ENCODE results near the gene SLC4A3. TPM values are rescaled to one million over a fixed set of nuclear protein-coding genes. Genes with fewer than 3 reads are reported as not detected.
"Not testable (repeated sequence)": the region's sequence is repeated elsewhere in the genome, so short reads cannot be mapped to it uniquely, and the experiment has no call there.

The SLC4A3 gene
- total RNA-seq, 1 experiment from 2014 or later: 7.9 TPM

- no peak for DNase-seq (ENCODE audit: low read depth)
Observed at GRCh38 chr2:219644801-219645480, 17.5 kb downstream of the SLC4A3 start.

GRCh38 chr2:219645631-219646527, 18.4 kb downstream of the SLC4A3 start:
- peak; percentile 79 for DNase-seq (ENCODE audit: low read depth)

- DNase-seq (ENCODE audit: low read depth): no peak
Observed at GRCh38 chr2:219648176-219648575, 20.7 kb downstream of the SLC4A3 start.

- DNase-seq (ENCODE audit: low read depth): no peak
Observed at GRCh38 chr2:219648963-219649362, 21.5 kb downstream of the SLC4A3 start.

- DNase-seq (ENCODE audit: low read depth): no peak
Observed at GRCh38 chr2:219650426-219651248, 23.2 kb downstream of the SLC4A3 start.

GRCh38 chr2:219651656-219652055, 24.2 kb downstream of the SLC4A3 start:
- not testable (repeated sequence) for DNase-seq (ENCODE audit: low read depth)

- peak; percentile 83 for DNase-seq (ENCODE audit: low read depth)
Observed at GRCh38 chr2:219656526-219656925, 29.1 kb downstream of the SLC4A3 start.

- DNase-seq (ENCODE audit: low read depth): no peak
Observed at GRCh38 chr2:219658196-219658846, 30.9 kb downstream of the SLC4A3 start.

- DNase-seq (ENCODE audit: low read depth): no peak
Observed at GRCh38 chr2:219658874-219659273, 31.4 kb downstream of the SLC4A3 start.

- DNase-seq (ENCODE audit: low read depth): no peak
Observed at GRCh38 chr2:219661197-219661954, 33.9 kb downstream of the SLC4A3 start.

- DNase-seq (ENCODE audit: low read depth): peak; percentile 60
Observed at GRCh38 chr2:219661955-219662395, 34.5 kb downstream of the SLC4A3 start.

- no peak for DNase-seq (ENCODE audit: low read depth)
Observed at GRCh38 chr2:219662566-219662965, 35.1 kb downstream of the SLC4A3 start.

GRCh38 chr2:219663116-219663762, 35.8 kb downstream of the SLC4A3 start:
- no peak for DNase-seq (ENCODE audit: low read depth)

GRCh38 chr2:219664041-219664440, 36.6 kb downstream of the SLC4A3 start:
- no peak for DNase-seq (ENCODE audit: low read depth)

- no peak for DNase-seq (ENCODE audit: low read depth)
Observed at GRCh38 chr2:219664944-219665343, 37.5 kb downstream of the SLC4A3 start.

GRCh38 chr2:219665926-219666325, 38.5 kb downstream of the SLC4A3 start:
- DNase-seq (ENCODE audit: low read depth): no peak

GRCh38 chr2:219668316-219668715, 40.9 kb downstream of the SLC4A3 start:
- no peak for DNase-seq (ENCODE audit: low read depth)

GRCh38 chr2:219670386-219670785, 43.0 kb downstream of the SLC4A3 start:
- DNase-seq (ENCODE audit: low read depth): no peak

GRCh38 chr2:219671279-219671678, 43.8 kb downstream of the SLC4A3 start:
- DNase-seq (ENCODE audit: low read depth): no peak

GRCh38 chr2:219672406-219672805, 45.0 kb downstream of the SLC4A3 start:
- no peak for DNase-seq (ENCODE audit: low read depth)
